BLaER1 treated with 17β-estradiol and CSF1 and Interleukin-3, amounts not matched to agents 10 nM and 100 nM (cell line): ENCODE measurements around the gene GMPPB.
"Not testable (repeated sequence)": the region's sequence is repeated elsewhere in the genome, so short reads cannot be mapped to it uniquely, and the experiment has no call there.

Source experiments
- H3K27ac ChIP-seq, 11 experiments: shearing (Covaris generic); formaldehyde crosslinking; 2 replicates each; pipeline ENCODE4 v1.8.1; 2022
- H3K27me3 ChIP-seq, 11 experiments: shearing (Covaris generic); formaldehyde crosslinking; 2 replicates each; pipeline ENCODE4 v1.8.1; 2022
- H3K36me3 ChIP-seq, 11 experiments: shearing (Covaris generic); formaldehyde crosslinking; 2 replicates each; pipeline ENCODE4 v1.8.1; 2022
- H3K4me1 ChIP-seq, 10 experiments: shearing (Covaris generic); formaldehyde crosslinking; 2 replicates each; pipeline ENCODE4 v1.8.1; 2022
- H3K4me2 ChIP-seq, 11 experiments: shearing (Covaris generic); formaldehyde crosslinking; 2 replicates each; pipeline ENCODE4 v1.8.1; 2022
- H3K4me3 ChIP-seq, 10 experiments: shearing (Covaris generic); formaldehyde crosslinking; 2 replicates each; pipeline ENCODE4 v1.8.1; 2022
- H3K9ac ChIP-seq, 11 experiments: shearing (Covaris generic); formaldehyde crosslinking; 2 replicates each; pipeline ENCODE4 v1.8.1; 2022
- H3K9me3 ChIP-seq, 11 experiments: shearing (Covaris generic); formaldehyde crosslinking; replicated peaks in 1 of 11; 2 replicates each; pipeline ENCODE4 v1.8.1; 2022
- H4K20me1 ChIP-seq, 11 experiments: shearing (Covaris generic); formaldehyde crosslinking; 2 replicates each; pipeline ENCODE4 v1.8.1; 2022
- Cebpa-rat ChIP-seq, 11 experiments: shearing (Covaris generic); IDR thresholded peaks; 2 replicates each; pipeline ENCODE4 v1.8.1; 2022

Gene GMPPB

GRCh38 chr3:49699281-49699979, 24.3 kb downstream of the GMPPB start:
- H3K36me3 ChIP-seq, result peaks cover 30 to 86% (median 66%) of the 10 kb centered on the region in 11 experiments
- peak overlapping the region; percentile 11 to 73 (median 55); a peak in 18 of 22 replicates for H3K9ac ChIP-seq
- H4K20me1 ChIP-seq, result peaks cover 0 to 80% (median 8%) of the 10 kb centered on the region in 11 experiments; a peak in 10 of 22 replicates
- no peak for TF ChIP-seq Cebpa-rat (IDR thresholded peaks at IDR 0.05)
- peaks cover 0 to 27% (median 23%) of the 10 kb centered on the region in 10 experiments; a peak in 16 of 20 replicates for H3K4me1 ChIP-seq
- no peak overlapping the region for H3K4me3 ChIP-seq
- no peaks in the 10 kb centered on the region for H3K27me3 ChIP-seq
- H3K27ac ChIP-seq, result peak overlapping the region in 8 of 11 experiments; percentile 23 to 78 (median 64); a peak in 15 of 22 replicates
- peak overlapping the region in 9 of 11 experiments; percentile 15 to 88 (median 74); a peak in 17 of 22 replicates for H3K4me2 ChIP-seq
- no peaks in the 10 kb centered on the region for H3K9me3 ChIP-seq

- not testable (repeated sequence) for H3K27ac ChIP-seq, H3K4me2 ChIP-seq, H3K4me3 ChIP-seq, H3K27me3 ChIP-seq, H3K9ac ChIP-seq, H3K9me3 ChIP-seq
- peaks cover 12 to 56% (median 36%) of the 10 kb centered on the region in 11 experiments; a peak in 20 of 22 replicates for H3K36me3 ChIP-seq
- H3K4me1 ChIP-seq, result peaks cover 11 to 37% (median 33%) of the 10 kb centered on the region in 10 experiments
- H4K20me1 ChIP-seq, result peaks cover 0 to 53% (median 18%) of the 10 kb centered on the region in 11 experiments; a peak in 14 of 22 replicates
Observed at GRCh38 chr3:49695350-49696015, 28.3 kb downstream of the GMPPB start.

GRCh38 chr3:49694409-49695070, 29.2 kb downstream of the GMPPB start:
- Histone ChIP-seq H3K4me1 (peaks cover 14 to 38% (median 33%) of the 10 kb centered on the region in 10 experiments), H3K36me3 (peaks cover 7 to 46% (median 26%) of the 10 kb centered on the region in 11 experiments; a peak in 19 of 22 replicates), H3K9ac (peak overlapping the region in 1 of 11 experiments; percentile 8; a peak in 1 of 22 replicates), H4K20me1 (peaks cover 0 to 44% (median 18%) of the 10 kb centered on the region in 11 experiments; a peak in 14 of 22 replicates)
- not testable (repeated sequence) for H3K9me3 ChIP-seq, H3K27ac ChIP-seq, H3K27me3 ChIP-seq, H3K4me2 ChIP-seq, H3K4me3 ChIP-seq

- H4K20me1 ChIP-seq, result peaks cover 0 to 29% (median 16%) of the 10 kb centered on the region in 11 experiments; a peak in 13 of 22 replicates
- not testable (repeated sequence) for H3K27me3 ChIP-seq, H3K9me3 ChIP-seq, H3K4me3 ChIP-seq, H3K27ac ChIP-seq
- H3K4me2 ChIP-seq, result peak overlapping the region in 6 of 11 experiments; percentile 80 to 94 (median 88); a peak in 6 of 22 replicates
- peak overlapping the region in 5 of 11 experiments; percentile 44 to 95 (median 92); a peak in 8 of 22 replicates for H3K9ac ChIP-seq
- H3K4me1 ChIP-seq, result peaks cover 22 to 28% (median 25%) of the 10 kb centered on the region in 10 experiments
- H3K36me3 ChIP-seq, result peaks cover 0 to 16% (median 0%) of the 10 kb centered on the region in 11 experiments; a peak in 1 of 22 replicates
Observed at GRCh38 chr3:49691481-49691880, 32.3 kb downstream of the GMPPB start.

GRCh38 chr3:49690856-49691255, 32.9 kb downstream of the GMPPB start:
- Histone ChIP-seq H4K20me1 (peaks cover 0 to 29% (median 16%) of the 10 kb centered on the region in 11 experiments; a peak in 13 of 22 replicates), H3K4me3 (peak overlapping the region in 4 of 10 experiments; percentile 89 to 98 (median 98); a peak in 3 of 20 replicates), H3K36me3 (peaks cover 0 to 15% (median 0%) of the 10 kb centered on the region in 11 experiments; a peak in 1 of 22 replicates), H3K4me1 (peaks cover 22 to 28% (median 25%) of the 10 kb centered on the region in 10 experiments), H3K9ac (peak overlapping the region; percentile 88 to 95 (median 92); a peak in 20 of 22 replicates), H3K4me2 (peak overlapping the region; percentile 80 to 97 (median 92))
- H3K27me3 ChIP-seq, H3K9me3 ChIP-seq, H3K27ac ChIP-seq: not testable (repeated sequence)

GRCh38 chr3:49689908-49690624, 33.7 kb downstream of the GMPPB start:
- H3K27ac ChIP-seq, result peak overlapping the region; percentile 69 to 89 (median 83)
- H3K4me1 ChIP-seq, result peaks cover 22 to 28% (median 25%) of the 10 kb centered on the region in 10 experiments
- H3K27me3 ChIP-seq, result not testable (repeated sequence)
- peaks cover 0 to 18% (median 0%) of the 10 kb centered on the region in 11 experiments; a peak in 2 of 22 replicates for H3K36me3 ChIP-seq
- H3K4me2 ChIP-seq, result peak overlapping the region; percentile 80 to 97 (median 92)
- peak overlapping the region; percentile 89 to 99 (median 96) for H3K4me3 ChIP-seq
- H3K9ac ChIP-seq, result peak overlapping the region; percentile 88 to 95 (median 92)
- H4K20me1 ChIP-seq, result peaks cover 0 to 29% (median 16%) of the 10 kb centered on the region in 11 experiments; a peak in 13 of 22 replicates
- peaks cover 0 to 12% (median 5%) of the 10 kb centered on the region in 11 experiments; a peak in 8 of 22 replicates for H3K9me3 ChIP-seq

- H3K27me3 ChIP-seq, result no peaks in the 10 kb centered on the region
- H3K4me2 ChIP-seq, result peak within 1 kb of the TSS; percentile 80 to 97 (median 92)
- peak within 1 kb of the TSS; percentile 89 to 99 (median 96) for H3K4me3 ChIP-seq
- peaks cover 22 to 28% (median 25%) of the 10 kb centered on the region in 10 experiments for H3K4me1 ChIP-seq
- peaks cover 0 to 25% (median 5%) of the 10 kb centered on the region in 11 experiments; a peak in 12 of 22 replicates for H3K36me3 ChIP-seq
- H3K27ac ChIP-seq, result peak within 1 kb of the TSS; percentile 69 to 89 (median 83)
- H3K9me3 ChIP-seq, result peaks cover 0 to 12% (median 5%) of the 10 kb centered on the region in 11 experiments; a peak in 8 of 22 replicates
- peak within 1 kb of the TSS; percentile 88 to 95 (median 92) for H3K9ac ChIP-seq
- no peak for TF ChIP-seq Cebpa-rat (IDR thresholded peaks at IDR 0.05)
- peaks cover 0 to 27% (median 11%) of the 10 kb centered on the region in 11 experiments; a peak in 13 of 22 replicates for H4K20me1 ChIP-seq
Observed at GRCh38 chr3:49689046-49689907, 34.5 kb downstream of the GMPPB start, which contains the start of the genes MST1 and RNF123. MST1 (minus strand) TSS chr3:49689474; CDS start chr3:49688691, 783 bp downstream. RNF123 (plus strand) TSS chr3:49689557; CDS start chr3:49691166, 1,609 bp downstream.

- H3K27me3 ChIP-seq, result not testable (repeated sequence)
- peaks cover 22 to 28% (median 25%) of the 10 kb centered on the region in 10 experiments for H3K4me1 ChIP-seq
- H3K4me3 ChIP-seq, result peak overlapping the region; percentile 89 to 99 (median 96)
- peaks cover 0 to 26% (median 11%) of the 10 kb centered on the region in 11 experiments; a peak in 13 of 22 replicates for H4K20me1 ChIP-seq
- H3K9ac ChIP-seq, result peak overlapping the region; percentile 88 to 95 (median 92)
- peaks cover 0 to 12% (median 5%) of the 10 kb centered on the region in 11 experiments; a peak in 8 of 22 replicates for H3K9me3 ChIP-seq
- peaks cover 4 to 33% (median 11%) of the 10 kb centered on the region in 11 experiments; a peak in 21 of 22 replicates for H3K36me3 ChIP-seq
- peak overlapping the region; percentile 80 to 97 (median 92) for H3K4me2 ChIP-seq
- peak overlapping the region; percentile 69 to 89 (median 83) for H3K27ac ChIP-seq
Observed at GRCh38 chr3:49688338-49689045, 35.3 kb downstream of the GMPPB start.

GRCh38 chr3:49687424-49687795, 36.3 kb downstream of the GMPPB start:
- Histone ChIP-seq H3K9me3 (peaks cover 0 to 12% (median 5%) of the 10 kb centered on the region in 11 experiments; a peak in 8 of 22 replicates), H3K4me1 (peaks cover 22 to 28% (median 25%) of the 10 kb centered on the region in 10 experiments), H3K36me3 (peaks cover 15 to 44% (median 22%) of the 10 kb centered on the region in 11 experiments), H4K20me1 (peaks cover 0 to 29% (median 8%) of the 10 kb centered on the region in 11 experiments; a peak in 13 of 22 replicates)
- H3K4me3 ChIP-seq, H3K4me2 ChIP-seq, H3K27ac ChIP-seq, H3K27me3 ChIP-seq, H3K9ac ChIP-seq: not testable (repeated sequence)
